Urinary bladder (tissue), 4 donors: ENCODE results near the gene MRPL36. TPM values are rescaled to one million over a fixed set of nuclear protein-coding genes. Genes with fewer than 3 reads are reported as not detected.

Experiments
- DNase-seq: peaks from one replicate; pipeline ENCODE4 v3.0.0-alpha.2; 2015; ENCODE audit errors: extremely low spot score
- H3K27ac ChIP-seq: one replicate; pipeline ENCODE4 v1.5.1; 2013; ENCODE audit warnings: low read depth, mild to moderate bottlenecking, moderate library complexity
- H3K36me3 ChIP-seq: one replicate; pipeline ENCODE4 v1.6.1; 2013; ENCODE audit warnings: mild to moderate bottlenecking, moderate library complexity; ENCODE audit not compliant: insufficient read depth
- H3K4me1 ChIP-seq: one replicate; pipeline ENCODE4 v1.6.1; 2013; ENCODE audit warnings: mild to moderate bottlenecking, moderate library complexity; ENCODE audit not compliant: insufficient read depth
- H3K4me3 ChIP-seq: one replicate; pipeline ENCODE4 v1.5.1; 2013; ENCODE audit warnings: low read depth, low read length
- WGBS: extraction: QIAGEN DNeasy Blood & Tissue Kit; methylation state at CpG from one replicate; pipeline ENCODE4 v1.1.7; 2013; 5-methylcytosine and 5-hydroxymethylcytosine counted together
- polyA plus RNA-seq: library from polyadenylated mRNA; stranded (reverse); fragments of 200-250 nt; gene quantifications from one replicate; pipeline ENCODE4 v1.2.3, GENCODE V29; 2013
- total RNA-seq: library from RNA; depleted of rRNA; stranded (reverse); fragments of >200 nt; gene quantifications from one replicate; pipeline ENCODE4 v1.2.3, GENCODE V29; 2014
- donor health status: healthy with polysubstance abuse.
- donor health status: healthy.

The MRPL36 gene
- total and polyA plus RNA-seq, 2 donors = 19.9 to 68.6 TPM

- H3K4me1 ChIP-seq = no peaks in the 10 kb centered on the region
- no peak for DNase-seq
- no peak overlapping the region for H3K27ac ChIP-seq
- no peaks in the 10 kb centered on the region for H3K36me3 ChIP-seq
- 88% methylated on average over 17 of the region's 17 CpGs for WGBS
- no peak overlapping the region for H3K4me3 ChIP-seq
These were observed 49.2 kb downstream of the MRPL36 start for GRCh38 chr5:1750469-1750868.

- Histone ChIP-seq H3K36me3 (no peaks in the 10 kb centered on the region), H3K4me3 (no peak overlapping the region), H3K27ac (no peak overlapping the region), H3K4me1 (no peaks in the 10 kb centered on the region)
- DNase-seq = no peak
- 89% methylated on average over 19 of the region's 19 CpGs for WGBS
These were observed 50.1 kb downstream of the MRPL36 start for GRCh38 chr5:1749346-1750124.

GRCh38 chr5:1748845-1749244, 50.8 kb downstream of the MRPL36 start:
- Histone ChIP-seq H3K27ac (no peak overlapping the region), H3K4me3 (no peak overlapping the region), H3K36me3 (no peaks in the 10 kb centered on the region), H3K4me1 (no peaks in the 10 kb centered on the region)
- WGBS = 87% methylated on average over 19 of the region's 19 CpGs
- DNase-seq = no peak

Other genes with a start within 250 kb of the MRPL36 start
- gene NDUFS6, start 1.6 kb upstream of the MRPL36 start, total RNA-seq = 12.2 TPM
- 81.5 TPM for gene NDUFS6, start 1.6 kb upstream of the MRPL36 start, polyA plus RNA-seq
- not detected for gene IRX4, start 83.1 kb upstream of the MRPL36 start, total RNA-seq
- gene IRX4, start 83.1 kb upstream of the MRPL36 start, polyA plus RNA-seq = not detected